Measurements from ENCODE around the gene OPA3. TPM values are rescaled to one million over a fixed set of nuclear protein-coding genes. Genes with fewer than 3 reads are reported as not detected.
A peak's percentile ranks its signal among the peaks of the same experiment; 100 is the strongest.

OPA3 gene
- total and polyA plus RNA-seq, 2 donors from 2014 or later = 8.1 to 19.1 TPM

GRCh38 chr19:45591004-45591637 is 6.5 kb upstream of the OPA3 start:
- intact Hi-C loops (cut with DNase I) = no loop called here
- no peaks in the 10 kb centered on the region for H3K36me3 ChIP-seq (ENCODE audit: control insufficient read depth in 2 of 3, insufficient read depth in 3 of 3, low read length in 3 of 3)
- DNase-seq = peak in 4 of 5 donors; percentile 59 to 81 (median 69)
- TF ChIP-seq CTCF (IDR thresholded peaks at IDR 0.05; ENCODE audit: borderline replicate concordance, extremely low read depth, insufficient read depth) = peak; percentile 59
- peaks cover 0 to 2% (median 0%) of the 10 kb centered on the region in 3 donors for H3K4me1 ChIP-seq (ENCODE audit: control insufficient read depth in 2 of 3, insufficient read depth in 2 of 3, low read depth in 1 of 3, low read length in 3 of 3)
- H3K4me3 ChIP-seq (ENCODE audit: low read length in 3 of 3) = no peak overlapping the region
- no peaks in the 10 kb centered on the region for H3K9me3 ChIP-seq (ENCODE audit: control insufficient read depth in 2 of 3, insufficient read depth in 1 of 3, low read length in 3 of 3)
- H3K9ac ChIP-seq (ENCODE audit: low read length in 3 of 3) = no peak overlapping the region
- no peak overlapping the region for H3K27ac ChIP-seq (ENCODE audit: low read depth in 2 of 2, low read length in 2 of 2)
- peaks cover 4% of the 10 kb centered on the region for H3K27me3 ChIP-seq (ENCODE audit: control insufficient read depth, insufficient read depth, low read length)
- no peak for FAIRE-seq

- intact Hi-C loops (cut with DNase I) = no loop called here
- FAIRE-seq = no peak
- no peak for DNase-seq
- H3K36me3 ChIP-seq (ENCODE audit: control insufficient read depth in 2 of 3, insufficient read depth in 3 of 3, low read length in 3 of 3) = no peaks in the 10 kb centered on the region
- H3K4me1 ChIP-seq (ENCODE audit: control insufficient read depth in 2 of 3, insufficient read depth in 2 of 3, low read depth in 1 of 3, low read length in 3 of 3) = peaks cover 0 to under 1% (median 0%) of the 10 kb centered on the region in 3 donors
- H3K9me3 ChIP-seq (ENCODE audit: control insufficient read depth in 2 of 3, insufficient read depth in 1 of 3, low read length in 3 of 3) = no peaks in the 10 kb centered on the region
- no peaks in the 10 kb centered on the region for H3K27me3 ChIP-seq (ENCODE audit: control insufficient read depth, insufficient read depth, low read length)
- no peak overlapping the region for H3K9ac ChIP-seq (ENCODE audit: low read length in 3 of 3)
- H3K4me3 ChIP-seq (ENCODE audit: low read length in 3 of 3) = no peak overlapping the region
- no peak for TF ChIP-seq CTCF (IDR thresholded peaks at IDR 0.05; ENCODE audit: borderline replicate concordance, extremely low read depth, insufficient read depth)
- H3K27ac ChIP-seq (ENCODE audit: low read depth in 2 of 2, low read length in 2 of 2) = no peak overlapping the region
Measured at GRCh38 chr19:45590300-45591003, 5.8 kb upstream of the OPA3 start.

- DNase-seq (no peak), FAIRE-seq (no peak)
- H3K27ac ChIP-seq (ENCODE audit: low read depth in 2 of 2, low read length in 2 of 2) = no peak overlapping the region
- no peak overlapping the region for H3K9ac ChIP-seq (ENCODE audit: low read length in 3 of 3)
- peaks cover 0 to 4% (median 0%) of the 10 kb centered on the region in 3 donors for H3K4me1 ChIP-seq (ENCODE audit: control insufficient read depth in 2 of 3, insufficient read depth in 2 of 3, low read depth in 1 of 3, low read length in 3 of 3)
- no peaks in the 10 kb centered on the region for H3K9me3 ChIP-seq (ENCODE audit: control insufficient read depth in 2 of 3, insufficient read depth in 1 of 3, low read length in 3 of 3)
- no peaks in the 10 kb centered on the region for H3K36me3 ChIP-seq (ENCODE audit: control insufficient read depth in 2 of 3, insufficient read depth in 3 of 3, low read length in 3 of 3)
- no peak overlapping the region for H3K4me3 ChIP-seq (ENCODE audit: low read length in 3 of 3)
- no peaks in the 10 kb centered on the region for H3K27me3 ChIP-seq (ENCODE audit: control insufficient read depth, insufficient read depth, low read length)
- TF ChIP-seq CTCF (IDR thresholded peaks at IDR 0.05; ENCODE audit: borderline replicate concordance, extremely low read depth, insufficient read depth) = no peak
- intact Hi-C loops (cut with DNase I) = no loop called here
Measured at GRCh38 chr19:45589768-45590167, 5.2 kb upstream of the OPA3 start.
